ENCODE results near the gene GET4.

Gene GET4, protein sequence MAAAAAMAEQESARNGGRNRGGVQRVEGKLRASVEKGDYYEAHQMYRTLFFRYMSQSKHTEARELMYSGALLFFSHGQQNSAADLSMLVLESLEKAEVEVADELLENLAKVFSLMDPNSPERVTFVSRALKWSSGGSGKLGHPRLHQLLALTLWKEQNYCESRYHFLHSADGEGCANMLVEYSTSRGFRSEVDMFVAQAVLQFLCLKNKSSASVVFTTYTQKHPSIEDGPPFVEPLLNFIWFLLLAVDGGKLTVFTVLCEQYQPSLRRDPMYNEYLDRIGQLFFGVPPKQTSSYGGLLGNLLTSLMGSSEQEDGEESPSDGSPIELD

GRCh38 chr7:876077-876971 lies at the start of gene GET4:
GET4 (plus strand) TSS chr7:876554; CDS start chr7:876646, 92 bp downstream.
- peak; percentile 95 for DNase-seq

DNA sequence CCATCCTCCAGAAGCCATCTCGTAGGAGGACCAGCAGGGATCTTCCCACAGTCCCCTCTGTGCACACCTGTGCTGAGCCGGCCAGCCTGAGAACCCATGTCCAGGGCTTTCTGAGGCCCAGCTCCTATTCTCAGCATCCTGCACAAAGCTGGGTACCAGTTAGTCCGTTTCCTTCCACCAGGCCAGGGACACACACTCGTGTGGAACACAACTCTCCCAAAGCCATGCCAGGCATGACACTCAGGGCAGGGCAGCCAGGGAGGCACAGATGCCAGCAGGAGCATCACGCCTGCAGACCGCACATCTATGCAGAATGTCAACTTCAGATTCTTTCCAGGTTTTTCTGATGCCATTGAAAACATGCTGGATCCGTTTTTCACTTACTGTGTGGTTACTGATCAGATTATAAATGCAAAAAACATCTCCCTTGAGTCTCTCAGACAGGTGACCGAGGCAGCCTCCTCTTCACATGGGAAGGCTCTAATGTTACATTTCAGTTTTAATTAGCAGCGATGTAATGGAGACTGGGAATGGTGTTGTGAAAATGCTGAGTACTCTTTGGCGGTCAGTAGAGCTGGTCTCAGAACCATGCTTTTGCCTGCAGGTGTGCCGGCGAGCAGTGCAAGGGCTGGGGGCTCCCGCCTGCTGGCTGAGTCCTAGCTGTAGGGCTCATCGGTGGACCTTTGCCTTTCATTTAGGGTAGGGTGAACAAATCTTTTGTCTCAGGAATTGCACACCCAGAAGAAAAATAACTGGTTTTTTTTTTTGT lies 47.4 kb upstream of the GET4 start:
- no peak for DNase-seq

DNA sequence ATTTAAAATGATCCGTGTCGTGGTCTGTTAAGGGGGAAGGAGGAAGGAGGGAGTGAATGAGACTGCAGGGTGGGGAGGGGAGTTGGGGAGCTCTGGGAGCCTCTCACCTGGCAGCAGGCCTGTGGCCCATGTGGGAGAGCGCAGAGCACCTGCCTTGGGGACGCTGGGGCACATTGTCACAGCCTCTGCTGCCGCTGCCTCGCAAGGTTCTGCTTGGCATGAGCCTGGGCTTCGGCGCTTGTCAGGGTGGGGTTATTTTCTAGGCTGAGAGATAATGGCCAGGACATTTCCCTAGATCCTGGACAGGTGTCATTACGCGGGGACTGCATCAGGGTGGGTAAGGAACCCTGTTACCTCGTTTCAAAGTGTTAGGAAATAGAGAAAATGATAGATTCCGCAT lies 46.3 kb upstream of the GET4 start:
- DNase-seq, result no peak

DNA sequence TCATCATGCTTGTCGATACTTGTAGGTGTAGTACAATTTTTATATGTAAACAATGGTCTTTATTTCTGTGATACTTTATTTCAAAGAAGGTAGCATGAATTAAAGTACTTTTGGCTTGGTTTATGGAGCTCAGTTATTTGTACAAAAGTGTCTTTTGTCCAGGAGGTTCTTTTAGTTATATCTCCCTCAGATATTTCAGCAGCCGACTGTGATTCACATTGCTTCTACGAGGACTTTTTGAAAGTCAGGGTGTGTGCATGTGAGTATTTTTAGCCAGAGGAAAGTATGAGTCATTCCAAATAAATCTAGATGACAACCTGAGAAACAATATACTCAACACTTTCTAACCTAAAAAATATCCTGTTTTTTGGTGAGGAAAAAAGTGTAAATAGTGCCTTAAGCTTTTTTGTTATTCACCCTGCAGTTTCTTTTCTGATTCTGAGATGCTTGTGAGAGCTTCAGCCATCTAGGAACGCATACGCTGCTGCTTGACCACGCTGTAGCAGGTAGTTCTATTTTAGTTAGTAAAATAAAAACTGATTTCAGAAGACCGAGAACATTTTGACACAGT lies 44.7 kb upstream of the GET4 start:
- peak; percentile 13 for DNase-seq

DNA sequence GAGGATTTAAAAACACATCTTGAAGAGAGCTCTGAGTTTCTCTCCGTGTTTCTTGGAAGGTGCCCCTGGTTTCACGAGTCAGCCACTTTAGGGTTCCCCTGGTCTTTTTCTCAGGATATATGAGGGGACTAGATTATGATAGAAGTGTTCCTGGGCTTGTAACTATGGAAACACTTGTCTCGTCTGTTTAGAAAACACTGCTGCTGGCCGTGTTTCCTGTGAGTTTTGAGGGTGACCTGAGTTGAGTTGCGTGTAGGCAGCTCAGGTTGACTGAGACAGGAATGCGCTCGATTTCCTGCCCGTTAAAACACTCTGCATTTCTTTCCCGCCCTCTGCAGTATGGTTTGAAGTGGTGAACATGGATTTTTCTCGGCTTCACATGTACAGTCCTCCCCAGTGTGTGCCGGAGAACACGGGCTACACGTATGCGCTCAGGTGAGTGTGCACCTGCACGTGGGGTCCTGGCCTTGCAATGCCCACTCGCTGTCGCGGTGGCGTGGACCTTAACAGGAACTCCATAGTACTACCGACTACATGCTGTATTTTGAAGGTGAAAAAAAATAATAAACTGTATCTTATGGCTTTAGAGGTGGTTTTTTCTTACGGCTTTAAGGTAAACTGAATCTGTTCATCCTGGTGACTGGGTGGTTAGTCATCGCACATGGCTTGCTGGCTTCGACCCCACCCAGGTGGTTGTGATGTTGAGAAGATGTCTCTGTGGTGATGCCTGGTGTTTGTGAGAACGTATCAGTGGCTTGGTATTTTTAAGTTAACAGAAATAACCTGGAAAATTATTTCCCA lies 44.0 kb upstream of the GET4 start, which contains the start of gene SUN1:
Gene SUN1 (plus strand): TSS at position 310 of the 801 bp plus-strand sequence. CDS start 49 bp downstream, at position 359.
- DNase-seq, result peak; percentile 72

GRCh38 chr7:832968-833424 lies 43.4 kb upstream of the GET4 start:
- DNase-seq, result no peak

DNA sequence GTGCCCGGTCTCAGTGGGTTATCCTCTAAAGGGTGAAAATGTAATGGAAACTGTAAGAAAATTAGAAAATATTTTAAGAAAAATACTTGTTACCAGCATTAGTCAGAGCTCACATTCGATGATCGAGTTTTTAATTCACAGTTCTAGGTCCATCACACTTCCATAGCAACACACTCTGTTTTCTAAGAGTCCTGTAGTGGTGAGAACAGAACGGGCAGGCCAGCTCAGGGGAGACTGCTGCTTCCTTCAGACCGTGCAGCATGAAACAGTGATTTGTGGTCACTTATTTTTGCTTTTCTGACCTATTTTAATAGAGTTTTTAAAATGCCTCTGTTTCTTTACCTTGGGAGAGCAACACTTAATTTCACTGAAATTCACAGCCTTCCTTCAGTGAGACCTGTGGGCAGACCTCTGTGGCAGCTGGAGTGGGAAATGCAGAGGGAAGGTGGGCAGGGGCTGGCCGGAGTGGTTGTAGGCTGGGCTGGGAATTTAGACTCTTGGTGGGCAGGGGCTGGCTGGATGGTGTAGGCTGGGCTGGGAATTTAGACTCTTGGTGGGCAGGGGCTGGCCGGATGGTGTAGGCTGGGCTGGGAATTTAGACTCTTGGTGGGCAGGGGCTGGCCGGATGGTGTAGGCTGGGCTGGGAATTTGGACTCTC lies 42.6 kb upstream of the GET4 start:
- no peak for DNase-seq

- DNase-seq, result no peak
Measured at GRCh38 chr7:834277-834676, 42.1 kb upstream of the GET4 start.

- no peak for DNase-seq
Measured at GRCh38 chr7:835021-835420, 41.3 kb upstream of the GET4 start.

DNA sequence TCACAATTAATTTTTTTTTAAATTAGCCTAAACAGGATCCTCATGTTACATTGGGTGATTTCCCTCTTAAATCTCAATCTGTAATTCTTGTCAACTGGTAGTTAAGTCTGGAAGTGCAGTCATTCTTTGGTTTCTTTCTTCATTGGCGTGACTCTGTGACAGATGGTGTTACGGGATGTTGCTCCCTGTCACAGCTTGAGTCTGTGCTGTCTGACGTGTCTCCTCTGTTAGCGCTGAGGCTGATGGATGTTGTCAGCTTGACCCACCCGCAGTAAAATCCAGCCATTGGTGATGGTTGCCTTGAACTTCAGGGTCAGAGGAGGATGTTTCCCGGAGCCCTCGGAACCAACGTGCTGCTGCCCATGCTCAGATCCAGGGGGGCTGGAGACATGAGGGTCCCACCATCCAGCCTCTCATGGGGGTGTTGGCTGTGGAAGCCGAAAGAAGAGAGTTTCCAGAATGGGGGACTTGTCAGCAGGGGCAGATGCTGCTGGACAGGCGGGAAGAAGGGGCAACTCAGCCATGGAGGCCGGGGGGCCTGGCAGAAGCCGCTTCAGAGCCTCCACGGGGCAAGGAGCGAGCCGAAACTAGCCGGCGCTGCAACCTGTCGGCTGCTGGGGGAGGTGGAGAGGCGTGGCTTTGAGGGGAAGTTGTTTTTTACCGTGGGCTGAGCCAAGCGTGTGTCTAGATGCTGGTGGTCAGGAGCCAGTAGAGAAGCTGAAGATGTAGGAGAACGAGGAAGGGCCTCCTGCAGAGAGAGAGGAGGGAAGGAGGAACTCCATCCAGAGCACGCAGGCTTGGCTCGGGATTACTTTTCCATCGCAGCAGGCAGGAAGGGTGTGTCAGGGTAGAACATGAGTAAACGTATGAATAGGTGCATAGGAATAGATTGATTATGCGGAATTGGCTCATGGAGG lies 40.6 kb upstream of the GET4 start:
- DNase-seq, result no peak

GRCh38 chr7:836429-836828 lies 39.9 kb upstream of the GET4 start:
- no peak for DNase-seq

DNA sequence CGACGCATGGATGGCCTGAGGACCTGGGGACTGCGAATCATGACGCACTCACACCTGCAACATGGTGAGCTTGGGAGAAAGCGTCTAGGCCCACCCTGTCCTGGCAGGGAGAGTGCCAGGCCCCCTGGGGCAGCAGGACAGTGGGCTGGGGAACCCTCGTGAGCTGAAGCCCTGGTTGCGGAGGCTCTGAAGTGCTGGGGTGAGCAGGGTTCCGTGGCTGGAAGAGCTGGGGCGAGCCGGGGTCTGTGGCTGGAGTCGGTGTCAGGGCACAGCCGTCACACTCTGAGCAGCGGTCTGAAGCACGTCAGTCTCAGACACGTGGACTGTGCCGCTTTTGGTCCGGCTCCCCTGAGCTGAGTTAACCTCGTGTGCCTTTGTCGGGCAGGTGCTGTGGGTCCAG lies 39.4 kb upstream of the GET4 start:
- DNase-seq, result no peak

- DNase-seq, result no peak
Measured at GRCh38 chr7:840001-840600, 36.3 kb upstream of the GET4 start.

DNA sequence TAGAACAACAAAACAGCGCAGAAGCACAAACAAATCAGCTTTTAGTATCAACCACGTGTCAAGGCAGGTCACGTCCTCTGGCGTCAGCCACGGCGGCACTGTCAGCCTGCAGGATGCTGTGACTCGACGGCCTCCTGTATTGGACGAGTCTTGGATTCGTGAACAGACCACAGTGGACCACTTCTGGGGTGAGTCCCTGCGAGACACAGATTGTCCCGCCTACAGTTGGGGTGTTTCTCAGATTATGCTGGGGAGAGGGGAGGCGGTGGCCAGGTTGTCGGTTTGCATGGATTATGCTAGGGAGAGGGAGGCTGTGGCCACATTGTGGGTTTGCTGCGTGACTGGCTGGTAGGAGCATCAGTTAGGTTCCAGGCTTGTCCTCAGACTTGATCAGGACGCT lies 34.4 kb upstream of the GET4 start:
- no peak for DNase-seq

- no peak for DNase-seq
Measured at GRCh38 chr7:842431-843031, 33.8 kb upstream of the GET4 start.

DNA sequence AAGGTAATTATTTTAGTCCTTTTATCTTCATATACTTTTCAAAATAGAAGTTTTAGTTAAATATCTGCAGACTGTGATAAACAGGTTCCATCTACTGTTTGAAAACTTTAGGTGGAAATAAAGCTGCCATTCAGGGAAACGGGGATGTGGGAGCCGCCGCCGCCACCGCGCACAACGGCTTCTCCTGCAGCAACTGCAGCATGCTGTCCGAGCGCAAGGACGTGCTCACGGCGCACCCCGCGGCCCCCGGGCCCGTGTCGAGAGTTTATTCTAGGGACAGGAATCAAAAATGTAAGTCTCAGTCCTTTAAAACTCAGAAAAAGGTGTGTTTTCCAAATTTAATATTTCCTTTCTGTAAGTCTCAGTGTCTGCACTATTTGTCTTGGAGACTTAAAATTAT lies 33.1 kb upstream of the GET4 start:
- no peak for DNase-seq

- DNase-seq, result no peak
Measured at GRCh38 chr7:844043-844442, 32.3 kb upstream of the GET4 start.

GRCh38 chr7:844514-844913 lies 31.8 kb upstream of the GET4 start:
- DNase-seq, result no peak

DNA sequence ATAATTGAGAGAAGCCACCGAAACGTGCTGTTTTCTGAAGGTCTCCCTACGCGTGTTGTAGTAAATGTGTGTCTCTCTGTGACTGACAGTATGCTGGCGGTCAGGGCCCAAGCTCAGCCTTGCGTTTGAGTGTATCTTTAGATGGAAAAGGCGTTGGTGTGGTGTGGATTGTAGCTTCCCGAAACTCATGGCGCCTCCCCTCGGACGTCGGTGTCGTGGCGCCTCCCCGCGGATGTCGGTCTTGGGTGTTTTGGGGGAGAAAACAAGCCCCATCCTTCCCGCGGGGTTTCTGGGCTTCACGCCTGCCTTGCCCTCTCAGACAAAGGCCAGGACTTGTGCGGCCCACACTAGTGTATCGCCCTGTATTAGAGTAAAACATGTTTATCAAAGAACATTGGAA lies 31.3 kb upstream of the GET4 start:
- DNase-seq, result no peak

All from activated naive CD4-positive, alpha-beta T cell treated with Interleukin-2 at 50 U/mL for 16 hours (primary cell).